ENCODE data around the gene RAB3GAP1. TPM values are rescaled to one million over a fixed set of nuclear protein-coding genes. Genes with fewer than 3 reads are reported as not detected.

RAB3GAP1 gene
- total and polyA plus RNA-seq, 12 donors: 12.9 to 48.5 (median 33.8) TPM

DNA sequence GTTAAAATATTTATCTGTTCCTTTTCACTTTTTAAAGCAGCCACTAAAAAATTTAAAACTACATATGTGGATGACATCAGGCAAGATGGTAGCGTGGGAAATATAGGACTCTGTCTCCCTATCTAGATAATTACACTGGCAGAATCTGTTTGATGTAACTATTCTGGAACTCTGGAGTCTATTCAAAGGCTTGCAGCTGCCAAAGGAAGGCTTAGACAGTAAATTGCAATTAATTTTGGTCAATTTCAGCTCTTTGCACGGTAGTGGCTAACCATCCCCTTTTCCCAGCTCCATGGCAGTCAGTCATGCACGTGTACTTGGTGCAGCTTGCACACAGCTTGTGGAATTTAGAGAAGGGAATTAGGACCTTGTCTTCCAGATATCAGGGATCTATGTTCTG, 135.2 kb downstream of the RAB3GAP1 start:
- WGBS, 4 donors: 86 to 93% (median 90%) methylated on average over 3 of the region's 3 CpGs
- H3K27ac ChIP-seq: no peak overlapping the region
- H3K4me3 ChIP-seq: no peak overlapping the region
- intact Hi-C loops (cut with DNase I): no loop called here
- H3K4me1 ChIP-seq (replicated peaks in 1 of 2): no peaks in the 10 kb centered on the region
- no peak for DNase-seq
- peaks cover 0 to 4% (median 0%) of the 10 kb centered on the region in 3 donors for H3K9me3 ChIP-seq (replicated peaks in 1 of 3)
- TF ChIP-seq, protein P1, sequence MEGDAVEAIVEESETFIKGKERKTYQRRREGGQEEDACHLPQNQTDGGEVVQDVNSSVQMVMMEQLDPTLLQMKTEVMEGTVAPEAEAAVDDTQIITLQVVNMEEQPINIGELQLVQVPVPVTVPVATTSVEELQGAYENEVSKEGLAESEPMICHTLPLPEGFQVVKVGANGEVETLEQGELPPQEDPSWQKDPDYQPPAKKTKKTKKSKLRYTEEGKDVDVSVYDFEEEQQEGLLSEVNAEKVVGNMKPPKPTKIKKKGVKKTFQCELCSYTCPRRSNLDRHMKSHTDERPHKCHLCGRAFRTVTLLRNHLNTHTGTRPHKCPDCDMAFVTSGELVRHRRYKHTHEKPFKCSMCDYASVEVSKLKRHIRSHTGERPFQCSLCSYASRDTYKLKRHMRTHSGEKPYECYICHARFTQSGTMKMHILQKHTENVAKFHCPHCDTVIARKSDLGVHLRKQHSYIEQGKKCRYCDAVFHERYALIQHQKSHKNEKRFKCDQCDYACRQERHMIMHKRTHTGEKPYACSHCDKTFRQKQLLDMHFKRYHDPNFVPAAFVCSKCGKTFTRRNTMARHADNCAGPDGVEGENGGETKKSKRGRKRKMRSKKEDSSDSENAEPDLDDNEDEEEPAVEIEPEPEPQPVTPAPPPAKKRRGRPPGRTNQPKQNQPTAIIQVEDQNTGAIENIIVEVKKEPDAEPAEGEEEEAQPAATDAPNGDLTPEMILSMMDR (IDR thresholded peaks at IDR 0.05): no peak
- TF ChIP-seq POLR2A (IDR thresholded peaks at IDR 0.05): no peak
- no peaks in the 10 kb centered on the region for H3K36me3 ChIP-seq (replicated peaks in 1 of 2)
- H3K27me3 ChIP-seq: no peaks in the 10 kb centered on the region

DNA sequence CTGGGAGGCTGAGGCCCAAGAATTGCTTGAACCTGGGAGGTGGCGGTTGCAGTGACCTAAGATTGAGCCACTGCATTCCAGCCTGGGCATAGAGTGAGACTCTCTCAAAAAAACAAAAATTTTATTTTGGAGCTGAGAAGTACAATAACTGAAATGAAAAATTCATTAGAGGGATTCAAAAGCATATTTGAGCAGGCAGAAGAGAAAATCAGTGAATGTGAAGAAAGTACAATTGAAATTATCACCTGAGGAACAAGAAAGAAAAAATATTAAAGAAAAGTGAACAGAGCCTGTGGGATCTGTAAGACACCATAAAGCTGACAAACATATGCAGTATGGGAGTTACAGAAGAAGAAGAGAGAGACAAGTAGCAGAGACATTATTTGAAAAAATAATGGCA, 137.1 kb downstream of the RAB3GAP1 start:
- no peaks in the 10 kb centered on the region for H3K27me3 ChIP-seq
- no peak for DNase-seq
- H3K4me1 ChIP-seq (replicated peaks in 1 of 2): no peaks in the 10 kb centered on the region
- no peak for TF ChIP-seq POLR2A (IDR thresholded peaks at IDR 0.05)
- TF ChIP-seq, protein P1 (IDR thresholded peaks at IDR 0.05): no peak
- no peaks in the 10 kb centered on the region for H3K36me3 ChIP-seq (replicated peaks in 1 of 2)
- intact Hi-C loops (cut with DNase I): no loop called here
- H3K4me3 ChIP-seq: no peak overlapping the region
- no peak overlapping the region for H3K27ac ChIP-seq
- WGBS, 4 donors: 97 to 100% (median 100%) methylated on average over 1 of the region's 1 CpG
- H3K9me3 ChIP-seq (replicated peaks in 1 of 3): peaks cover 0 to 4% (median 0%) of the 10 kb centered on the region in 3 donors

DNA sequence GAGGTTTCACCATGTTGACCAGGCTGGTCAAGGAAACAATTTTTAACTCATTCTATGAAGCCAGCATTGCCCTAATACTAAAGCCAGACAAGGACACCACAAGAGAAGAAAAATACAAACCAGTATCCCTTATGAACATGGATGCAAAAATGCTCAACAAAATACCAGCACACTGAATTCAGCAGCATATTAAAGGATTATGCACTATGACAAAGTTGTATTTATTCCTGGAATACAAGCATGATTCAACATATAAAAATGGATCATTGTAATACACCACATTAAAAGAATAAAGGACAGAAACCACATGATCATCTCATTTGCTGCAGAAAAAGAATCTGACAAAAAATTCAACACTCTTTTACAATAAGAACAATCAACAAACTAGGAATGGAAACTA, 138.7 kb downstream of the RAB3GAP1 start:
- intact Hi-C loops (cut with DNase I): no loop called here
- Histone ChIP-seq H3K4me3 (no peak overlapping the region), H3K27ac (no peak overlapping the region), H3K9me3 (replicated peaks in 1 of 3) (peaks cover 0 to 4% (median 0%) of the 10 kb centered on the region in 3 donors), H3K27me3 (no peaks in the 10 kb centered on the region), H3K4me1 (replicated peaks in 1 of 2) (no peaks in the 10 kb centered on the region), H3K36me3 (replicated peaks in 1 of 2) (no peaks in the 10 kb centered on the region)
- DNase-seq: no peak
- TF ChIP-seq, protein P1 (IDR thresholded peaks at IDR 0.05): no peak
- TF ChIP-seq POLR2A (IDR thresholded peaks at IDR 0.05): no peak

DNA sequence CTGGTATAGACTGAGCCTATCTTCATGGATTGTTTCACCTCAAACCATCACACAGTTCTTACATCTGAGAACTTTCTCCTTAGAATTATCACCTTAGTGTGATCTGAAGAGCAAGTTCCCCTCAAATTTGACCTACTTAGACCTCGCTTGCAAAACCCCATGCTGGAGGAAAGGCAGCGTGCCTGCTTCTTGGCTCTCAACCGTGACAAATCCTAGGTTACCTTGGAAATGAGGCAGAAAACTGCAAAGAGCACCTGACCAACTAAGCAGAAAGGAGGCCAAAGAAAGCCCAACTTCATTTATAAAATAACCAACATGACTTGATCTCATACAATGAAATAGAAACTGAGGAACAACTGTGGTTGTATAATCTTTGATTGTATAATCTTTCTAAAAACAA, 146.4 kb downstream of the RAB3GAP1 start:
- DNase-seq: no peak
- no peaks in the 10 kb centered on the region for H3K4me1 ChIP-seq (replicated peaks in 1 of 2)
- H3K36me3 ChIP-seq (replicated peaks in 1 of 2): no peaks in the 10 kb centered on the region
- TF ChIP-seq POLR2A (IDR thresholded peaks at IDR 0.05): no peak
- TF ChIP-seq, protein P1 (IDR thresholded peaks at IDR 0.05): no peak
- H3K4me3 ChIP-seq: no peak overlapping the region
- no peak overlapping the region for H3K27ac ChIP-seq
- no peaks in the 10 kb centered on the region for H3K9me3 ChIP-seq (replicated peaks in 1 of 3)
- H3K27me3 ChIP-seq: no peaks in the 10 kb centered on the region
- 87 to 96% (median 91%) methylated on average over 3 of the region's 3 CpGs for WGBS, 4 donors
- intact Hi-C loops (cut with DNase I): no loop called here

Data from adrenal gland (tissue), 12 donors.